Posterior vena cava (tissue), 2 donors: ENCODE measurements around the gene AOC3. TPM values are rescaled to one million over a fixed set of nuclear protein-coding genes. Genes with fewer than 3 reads are reported as not detected.
"Not testable (repeated sequence)": the region's sequence is repeated elsewhere in the genome, so short reads cannot be mapped to it uniquely, and the experiment has no call there.

Experiments
- DNase-seq: peaks from one replicate; pipeline ENCODE4 v3.0.0-alpha.2; 2020; ENCODE audit warnings: low spot score
- intact Hi-C, 2 donors: fragments of 100-400 bp; cut with DNase I; formaldehyde crosslinking; loops; one replicate each; pipeline versions ENCODE4 v1.14.1 to v1.14.2; 2022 to 2023
- total RNA-seq, 2 donors: library from RNA; stranded (reverse); fragmentation: NEBNext Ultra II Directional; extraction: Animal tissue kit (Norgen Biotek cat#: 25700); gene quantifications; one replicate each; pipeline ENCODE4 v1.2.1, GENCODE V29; 2021
- donor health status: DM: yes; HTN: yes; CAD: no.
- donor health status: DM: yes; HTN: yes; CAD: no.

Gene AOC3
- total RNA-seq, 2 donors from 2014 or later: 223 to 342 TPM

DNA sequence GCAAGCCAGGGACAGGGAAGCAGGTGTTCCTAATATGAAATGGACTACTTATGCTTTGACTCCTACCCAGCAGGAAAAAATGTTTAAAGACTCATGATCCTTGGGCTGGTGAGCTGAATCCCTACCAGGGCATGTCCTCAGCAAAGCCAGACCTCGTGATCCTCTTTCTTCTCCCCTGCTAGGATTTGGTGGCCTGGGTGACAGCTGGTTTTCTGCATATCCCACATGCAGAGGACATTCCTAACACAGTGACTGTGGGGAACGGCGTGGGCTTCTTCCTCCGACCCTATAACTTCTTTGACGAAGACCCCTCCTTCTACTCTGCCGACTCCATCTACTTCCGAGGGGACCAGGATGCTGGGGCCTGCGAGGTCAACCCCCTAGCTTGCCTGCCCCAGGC lies 5.1 kb downstream of the AOC3 start:
- DNase-seq: peak; percentile 18
- intact Hi-C loops: not testable (repeated sequence)

DNA sequence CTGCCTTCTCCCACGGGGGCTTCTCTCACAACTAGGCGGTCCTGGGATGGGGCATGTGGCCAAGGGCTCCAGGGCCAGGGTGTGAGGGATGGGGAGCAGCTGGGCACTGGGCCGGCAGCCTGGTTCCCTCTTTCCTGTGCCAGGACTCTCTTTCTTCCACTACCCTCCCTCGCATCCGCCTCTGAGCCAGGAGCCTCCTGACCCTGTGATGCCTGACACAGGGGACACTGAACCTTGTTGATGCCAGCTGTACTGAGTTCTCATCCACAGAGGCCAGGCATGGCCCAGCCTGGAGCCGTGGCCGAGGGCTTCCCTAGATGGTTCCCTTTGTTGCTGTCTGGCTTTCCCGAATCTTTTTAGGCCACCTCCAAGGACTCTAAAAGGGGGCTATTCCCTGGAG lies 5.5 kb downstream of the AOC3 start:
- intact Hi-C loops: not testable (repeated sequence)

DNA sequence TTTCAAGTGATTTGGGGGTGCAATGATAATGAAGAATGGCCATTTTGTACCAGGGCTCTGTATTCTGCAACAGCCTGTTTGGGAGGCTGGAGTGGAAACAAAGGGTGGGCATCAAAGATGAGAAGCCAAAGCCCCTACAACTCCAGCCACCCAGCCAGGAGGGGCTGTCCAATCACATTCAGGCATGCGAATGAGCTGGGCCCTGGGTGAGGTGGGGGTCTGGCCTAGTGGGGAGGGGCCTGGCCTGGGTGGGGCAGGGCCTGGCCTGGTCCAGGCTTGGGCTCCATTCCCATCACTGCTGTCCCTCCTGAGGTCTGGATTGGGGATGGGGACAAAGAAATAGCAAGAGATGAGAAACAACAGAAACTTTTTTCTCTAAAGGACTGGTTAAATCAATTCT lies 6.4 kb downstream of the AOC3 start:
- peak; percentile 37 for DNase-seq
- intact Hi-C loops: no loop called here

More for the DNA sequence above, 5.5 kb downstream of the AOC3 start:
- peak; percentile 41 for DNase-seq

DNA sequence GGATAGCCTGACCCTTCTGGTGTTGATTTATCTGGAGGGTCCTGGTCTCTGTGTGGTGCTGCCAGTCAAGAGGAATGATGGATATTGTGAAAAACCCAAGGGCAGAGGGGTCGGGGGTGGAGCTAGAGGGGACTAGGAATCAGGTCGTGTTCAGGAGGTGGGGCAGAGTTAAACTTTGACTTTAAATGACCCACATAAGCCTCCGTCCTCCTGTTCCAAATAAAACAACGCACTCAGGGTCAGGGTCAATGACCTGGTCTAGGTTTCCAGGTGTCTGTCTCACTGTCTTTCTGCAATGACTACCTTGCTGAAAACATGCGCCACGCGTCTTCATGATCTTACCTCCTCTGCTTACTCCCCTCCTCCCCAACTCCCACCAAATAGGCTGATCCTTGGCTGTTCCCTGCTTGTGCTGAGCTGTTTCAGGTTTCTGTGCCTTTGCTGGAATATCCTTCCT lies 14.7 kb downstream of the AOC3 start:
- intact Hi-C loops: no loop called here
- peak; percentile 51 for DNase-seq

DNA sequence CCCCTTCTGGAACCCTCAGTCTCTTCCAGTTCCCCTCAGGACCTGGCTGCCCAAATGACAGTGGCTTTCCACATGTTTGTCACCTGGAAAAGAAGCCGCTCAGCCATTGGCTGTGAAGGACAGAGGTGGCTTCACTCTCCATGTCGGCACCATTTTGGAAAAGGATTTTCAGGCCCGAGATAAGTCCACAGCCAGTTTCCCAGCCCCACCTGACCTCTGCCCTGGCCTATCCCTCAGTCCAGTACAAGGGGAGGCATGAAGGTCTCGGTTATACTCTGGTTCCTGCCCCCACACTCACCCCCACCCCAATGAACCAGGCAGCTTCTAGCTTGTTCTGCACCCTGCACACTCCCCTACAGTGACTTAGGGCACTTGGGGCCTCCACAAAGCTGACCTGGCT lies 15.2 kb downstream of the AOC3 start:
- DNase-seq: peak; percentile 42
- intact Hi-C loops: no loop called here

DNA sequence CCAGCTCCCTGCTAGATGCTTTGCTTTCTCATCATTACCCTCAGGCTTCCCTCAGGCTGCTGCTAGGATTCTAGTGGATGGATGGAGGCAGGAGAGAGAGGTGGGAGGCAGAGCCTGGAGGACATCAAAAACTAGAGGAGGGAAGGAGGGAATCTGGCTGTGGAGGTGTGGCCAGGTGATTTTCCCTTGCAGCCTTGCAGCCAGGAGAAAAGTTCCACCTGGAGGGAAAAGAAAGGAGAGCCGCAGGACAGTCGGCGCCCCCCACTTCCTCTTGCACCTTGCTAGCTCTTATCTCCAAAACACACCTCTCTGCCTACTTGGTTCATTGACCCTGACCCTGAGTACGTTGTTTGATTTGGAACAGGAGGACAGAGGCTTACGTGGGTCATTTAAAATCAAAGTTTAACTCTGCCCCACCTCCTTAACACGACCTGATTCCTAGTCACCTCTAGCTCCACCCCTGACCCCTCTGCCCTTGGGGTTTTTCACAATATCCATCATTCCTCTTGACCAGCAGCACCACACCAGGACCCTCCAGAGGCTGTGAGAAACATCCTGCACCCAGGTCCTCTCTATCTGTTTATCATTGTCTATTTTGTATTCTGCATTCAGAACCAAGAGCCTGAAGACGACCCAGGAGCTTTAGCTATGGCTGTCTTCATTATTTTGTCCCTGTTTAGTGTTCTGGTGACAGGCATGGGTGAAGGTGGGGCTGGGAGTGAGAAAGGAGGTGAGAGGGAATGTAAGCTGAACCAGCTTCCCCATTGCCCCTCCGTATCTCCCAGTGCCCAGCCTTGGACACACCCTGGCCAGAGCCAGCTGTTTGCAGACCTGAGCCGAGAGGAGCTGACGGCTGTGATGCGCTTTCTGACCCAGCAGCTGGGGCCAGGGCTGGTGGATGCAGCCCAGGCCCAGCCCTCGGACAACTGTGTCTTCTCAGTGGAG lies 15.9 kb downstream of the AOC3 start:
- DNase-seq: peak; percentile 29
- intact Hi-C loops: no loop called here

DNA sequence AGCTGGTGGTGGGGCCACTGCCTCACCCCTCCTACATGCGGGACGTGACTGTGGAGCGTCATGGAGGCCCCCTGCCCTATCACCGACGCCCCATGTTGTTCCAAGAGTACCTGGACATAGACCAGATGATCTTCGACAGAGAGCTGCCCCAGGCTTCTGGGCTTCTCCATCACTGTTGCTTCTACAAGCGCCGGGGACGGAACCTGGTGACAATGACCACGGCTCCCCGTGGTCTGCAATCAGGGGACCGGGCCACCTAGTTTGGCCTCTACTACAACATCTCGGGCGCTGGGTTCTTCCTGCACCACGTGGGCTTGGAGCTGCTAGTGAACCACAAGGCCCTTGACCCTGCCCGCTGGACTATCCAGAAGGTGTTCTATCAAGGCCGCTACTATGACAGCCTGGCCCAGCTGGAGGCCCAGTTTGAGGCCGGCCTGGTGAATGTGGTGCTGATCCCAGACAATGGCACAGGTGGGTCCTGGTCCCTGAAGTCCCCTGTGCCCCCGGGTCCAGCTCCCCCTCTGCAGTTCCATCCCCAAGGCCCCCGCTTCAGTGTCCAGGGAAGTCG lies 16.8 kb downstream of the AOC3 start:
- intact Hi-C loops: not testable (repeated sequence)
- peak; percentile 37 for DNase-seq

DNA sequence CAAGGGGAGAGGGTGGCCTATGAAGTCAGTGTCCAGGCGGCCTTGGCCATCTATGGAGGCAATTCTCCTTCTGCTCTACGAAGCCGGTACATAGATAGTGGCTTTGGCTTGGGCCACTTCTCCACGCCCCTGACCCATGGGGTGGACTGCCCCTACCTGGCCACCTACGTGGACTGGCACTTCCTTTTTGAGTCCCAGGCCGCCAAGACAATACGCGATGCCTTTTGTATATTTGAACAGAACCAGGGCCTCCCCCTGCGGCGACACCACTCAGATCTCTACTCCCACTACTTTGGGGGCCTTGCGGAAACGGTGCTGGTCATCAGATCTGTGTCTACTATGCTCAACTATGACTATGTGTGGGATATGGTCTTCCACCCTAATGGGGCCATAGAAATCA lies 17.3 kb downstream of the AOC3 start:
- intact Hi-C loops: no loop called here
- DNase-seq: no peak

DNA sequence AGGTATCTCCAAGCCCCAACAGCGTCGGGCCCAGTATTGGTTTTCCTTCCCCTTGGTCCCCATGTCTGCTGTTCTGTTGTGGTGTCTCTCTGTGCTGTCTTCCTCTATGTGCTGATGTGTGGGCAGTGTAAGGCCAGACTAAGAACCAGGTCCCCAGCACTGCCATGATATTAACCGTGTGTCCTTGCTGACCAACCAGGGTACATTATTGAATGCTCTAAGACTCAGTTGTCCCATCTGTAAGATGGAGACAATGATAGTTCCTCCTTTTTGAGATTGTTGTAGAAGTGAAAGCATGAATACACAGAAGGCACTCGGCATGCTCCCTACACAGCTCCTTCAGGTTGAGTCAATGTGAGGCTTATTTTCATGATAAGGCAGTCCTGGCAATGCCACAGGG lies 20.6 kb downstream of the AOC3 start:
- DNase-seq: peak; percentile 1

DNA sequence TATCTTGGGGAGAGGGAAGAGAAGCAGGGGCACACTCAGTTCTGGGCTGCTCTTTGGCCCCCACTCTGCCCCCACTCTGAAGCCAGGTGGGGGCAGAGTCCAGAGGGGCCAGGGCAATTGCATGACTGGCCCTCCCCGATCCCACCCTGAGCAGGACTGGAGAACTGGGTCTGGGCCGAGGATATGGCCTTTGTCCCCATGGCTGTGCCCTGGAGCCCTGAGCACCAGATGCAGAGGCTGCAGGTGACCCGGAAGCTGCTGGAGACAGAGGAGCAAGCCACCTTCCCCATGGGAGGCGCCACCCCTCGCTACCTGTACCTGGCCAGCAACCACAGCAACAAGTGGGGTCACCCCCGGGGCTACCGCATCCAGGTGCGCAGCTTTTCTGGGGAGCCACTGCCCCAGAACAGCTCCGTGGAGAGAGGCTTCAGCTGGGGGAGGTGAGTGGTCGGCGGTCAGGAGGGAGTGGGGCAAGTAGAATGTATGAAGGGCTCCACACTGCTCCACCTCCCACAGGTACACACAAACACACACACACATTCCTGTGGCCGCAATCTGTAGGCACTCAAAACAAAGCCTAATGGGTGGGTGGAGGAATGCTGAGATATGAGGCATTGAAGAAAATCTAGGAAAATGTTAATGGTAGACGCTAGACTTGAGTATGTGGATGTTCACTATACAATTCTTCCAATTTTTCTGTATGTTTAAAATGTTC lies 21.4 kb downstream of the AOC3 start:
- intact Hi-C loops: no loop called here
- DNase-seq: peak; percentile 26

More for the DNA sequence above, 20.6 kb downstream of the AOC3 start:
- intact Hi-C loops: no loop called here

DNA sequence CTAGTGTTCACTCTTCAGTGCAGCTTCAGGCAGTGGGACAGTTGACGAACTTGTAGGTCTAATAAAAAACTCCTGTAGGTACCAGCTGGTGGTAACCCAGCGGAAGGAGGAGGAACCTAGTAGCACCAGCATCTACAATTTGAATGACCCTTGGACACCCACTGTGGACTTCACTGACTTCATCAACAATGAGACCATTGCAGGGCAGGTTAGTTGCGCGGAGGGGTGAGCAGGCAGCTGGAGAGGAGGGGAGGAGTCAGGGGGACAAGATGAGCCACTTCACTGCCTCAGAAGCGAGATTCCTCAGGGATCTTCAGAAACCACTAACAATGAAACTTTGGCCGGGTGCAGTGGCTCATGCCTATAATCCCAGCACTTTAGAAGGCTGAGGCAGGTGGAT lies 22.3 kb downstream of the AOC3 start:
- peak; percentile 32 for DNase-seq
- intact Hi-C loops: no loop called here

DNA sequence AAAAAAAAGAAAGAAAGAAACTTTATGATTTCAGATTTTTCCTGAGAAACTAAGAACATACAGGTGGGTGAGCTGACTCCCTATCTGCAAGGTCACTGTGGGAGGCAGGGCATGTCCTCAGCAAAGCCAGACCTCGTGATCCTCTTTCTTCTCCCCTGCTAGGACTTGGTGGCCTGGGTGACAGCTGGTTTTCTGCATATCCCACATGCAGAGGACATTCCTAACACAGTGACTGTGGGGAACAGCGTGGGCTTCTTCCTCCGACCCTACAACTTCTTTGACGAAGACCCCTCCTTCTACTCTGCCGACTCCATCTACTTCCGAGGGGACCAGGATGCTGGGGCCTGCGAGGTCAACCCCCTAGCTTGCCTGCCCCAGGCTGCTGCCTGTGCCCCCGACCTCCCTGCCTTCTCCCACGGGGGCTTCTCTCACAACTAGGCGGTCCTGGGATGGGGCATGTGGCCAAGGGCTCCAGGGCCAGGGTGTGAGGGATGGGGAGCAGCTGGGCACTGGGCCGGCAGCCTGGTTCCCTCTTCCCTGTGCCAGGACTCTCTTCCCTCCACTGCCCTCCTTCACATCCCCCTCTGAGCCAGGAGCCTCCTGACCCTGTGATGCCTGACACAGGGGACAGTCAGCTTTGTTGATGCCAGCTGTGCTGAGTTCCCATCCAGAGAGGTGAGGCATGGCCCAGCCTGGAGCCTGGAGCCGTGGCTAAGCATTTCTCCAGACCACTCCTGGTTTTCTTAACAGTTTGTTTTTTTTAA lies 23.1 kb downstream of the AOC3 start:
- peak; percentile 2 for DNase-seq
- intact Hi-C loops: not testable (repeated sequence)

DNA sequence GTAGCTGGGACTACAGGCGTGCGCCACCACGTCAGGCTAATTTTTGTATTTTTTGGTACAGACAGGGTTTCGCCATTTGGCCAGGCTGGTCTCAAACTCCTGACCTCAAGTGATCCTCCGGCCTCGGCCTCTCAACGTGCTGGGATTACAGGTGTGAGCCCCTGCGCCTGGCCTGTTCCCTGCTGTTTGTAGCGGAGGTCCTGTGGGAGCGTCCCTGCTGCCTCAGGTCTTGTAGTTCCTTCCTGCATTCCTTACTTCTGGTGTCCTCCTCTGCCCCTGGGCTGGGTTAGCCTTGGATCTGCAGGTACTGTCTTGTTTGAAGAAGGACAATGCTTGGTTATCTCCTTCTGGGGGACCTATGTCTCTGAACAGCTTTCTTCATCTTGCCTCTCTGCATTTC lies 26.0 kb downstream of the AOC3 start:
- DNase-seq: peak; percentile 41
- intact Hi-C loops: no loop called here

DNA sequence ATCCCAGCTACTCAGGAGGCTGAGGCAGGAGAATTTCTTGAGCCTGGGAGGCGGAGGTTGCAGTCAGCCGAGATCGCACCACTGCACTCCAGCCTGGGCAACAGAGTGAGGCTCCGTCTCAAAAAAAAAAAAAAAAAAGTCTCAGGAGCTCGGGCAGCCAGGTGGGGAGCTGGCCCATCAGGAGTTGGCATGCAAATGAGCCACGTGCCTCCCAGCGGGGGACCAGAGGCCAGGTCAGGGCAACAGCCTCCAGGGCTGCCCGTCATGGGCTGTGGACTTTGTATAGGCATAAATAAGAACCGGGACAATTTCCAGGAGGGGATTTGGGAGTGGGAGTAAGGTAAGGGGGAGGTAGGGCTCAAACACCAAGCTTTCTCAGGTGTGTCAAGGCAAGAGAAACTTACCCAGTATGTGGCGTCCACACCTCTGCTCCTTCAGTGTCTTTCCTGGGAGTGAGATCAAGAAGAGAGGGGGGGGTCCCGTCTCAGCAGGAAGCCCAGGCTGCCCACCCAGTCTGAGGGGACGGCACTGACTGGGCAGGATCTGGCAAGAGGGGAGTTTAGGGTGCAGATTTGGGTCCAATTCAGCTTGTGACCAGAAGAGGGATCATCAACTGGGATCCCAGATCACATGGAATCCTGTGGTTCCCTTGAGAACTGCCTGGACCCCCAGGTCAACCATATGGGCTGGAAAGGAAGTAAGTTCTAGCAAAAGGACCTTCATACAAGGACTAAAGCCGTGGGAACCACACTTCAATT lies 27.3 kb downstream of the AOC3 start:
- DNase-seq: peak; percentile 42
- intact Hi-C loops: no loop called here

DNA sequence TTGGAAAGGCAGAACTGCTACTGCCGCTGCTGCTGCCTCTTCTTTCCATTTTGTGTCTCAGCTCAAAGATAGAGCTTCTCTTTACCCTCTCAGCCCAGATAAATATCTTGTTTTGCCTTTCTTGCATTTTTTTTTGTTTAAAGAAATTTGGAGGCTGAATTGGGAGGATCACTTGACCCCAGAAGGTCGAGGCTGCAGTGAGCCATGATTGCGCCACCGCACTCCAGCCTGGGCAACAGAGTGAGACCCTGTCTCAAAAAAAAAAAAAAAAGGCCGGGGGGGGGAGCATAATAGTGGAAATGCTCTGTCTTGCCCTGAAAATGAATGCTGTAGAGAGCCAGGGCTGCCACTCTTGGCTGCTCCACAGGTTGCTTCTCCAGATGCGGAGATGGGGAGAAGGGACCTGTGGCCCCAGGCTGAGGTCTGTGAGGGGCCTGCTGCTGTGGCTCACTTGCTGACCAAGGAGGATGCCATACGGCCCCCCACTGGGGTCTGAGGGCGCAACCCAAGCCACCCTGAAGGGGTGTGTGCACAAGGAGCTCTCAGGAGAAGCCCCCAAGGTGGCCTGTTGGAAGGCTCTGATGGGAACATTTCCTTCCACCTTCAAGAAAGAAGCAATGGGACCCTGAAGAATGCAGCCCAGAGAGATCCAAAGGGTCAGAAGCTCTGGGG lies 28.1 kb downstream of the AOC3 start:
- peak; percentile 58 for DNase-seq
- intact Hi-C loops: no loop called here

DNA sequence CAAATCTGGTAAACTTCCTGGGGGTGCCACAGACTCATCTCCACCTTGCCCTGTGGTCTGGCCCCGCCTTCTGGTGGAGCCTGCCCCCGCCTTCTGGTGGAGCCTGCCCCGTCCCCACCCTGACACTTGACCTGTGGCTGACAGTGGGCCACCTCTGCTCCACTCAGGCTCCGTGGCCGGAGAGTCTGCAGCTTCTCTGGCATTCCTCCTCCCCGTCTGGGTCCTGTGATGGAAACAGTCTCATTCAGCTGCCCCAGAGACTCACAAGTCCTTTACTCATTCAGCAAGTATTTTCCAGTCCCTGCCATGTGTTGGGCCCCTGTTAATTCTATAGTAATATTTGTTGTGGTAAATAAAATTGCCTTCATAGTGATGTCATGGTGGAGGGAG lies 28.6 kb downstream of the AOC3 start:
- intact Hi-C loops: no loop called here
- DNase-seq: peak; percentile 63

DNA sequence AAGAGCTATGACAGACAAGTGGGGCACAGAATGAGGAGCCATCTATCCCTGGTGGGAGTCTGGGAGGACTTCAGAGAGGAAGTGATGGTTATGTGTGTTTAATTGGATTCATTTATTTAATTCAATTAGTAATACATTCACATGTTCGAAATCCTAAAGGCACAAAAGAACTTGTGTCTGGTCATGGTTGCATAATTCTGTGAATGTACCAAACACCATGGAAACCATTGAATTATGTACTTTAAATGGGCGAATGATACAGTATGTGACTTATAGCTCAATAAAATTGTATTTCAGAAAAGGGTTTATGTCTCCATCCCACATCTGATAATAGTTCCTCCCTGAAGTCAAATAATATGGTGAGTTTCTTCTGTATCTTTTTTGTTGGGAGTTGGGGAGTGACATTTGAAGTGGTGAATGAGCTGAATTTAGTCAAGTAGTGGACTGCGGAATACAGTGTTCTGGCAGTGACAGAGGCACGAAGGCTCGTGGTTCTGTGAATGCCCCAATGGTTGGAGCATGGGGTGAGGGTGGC lies 29.8 kb downstream of the AOC3 start:
- DNase-seq: no peak
- intact Hi-C loops: no loop called here

DNA sequence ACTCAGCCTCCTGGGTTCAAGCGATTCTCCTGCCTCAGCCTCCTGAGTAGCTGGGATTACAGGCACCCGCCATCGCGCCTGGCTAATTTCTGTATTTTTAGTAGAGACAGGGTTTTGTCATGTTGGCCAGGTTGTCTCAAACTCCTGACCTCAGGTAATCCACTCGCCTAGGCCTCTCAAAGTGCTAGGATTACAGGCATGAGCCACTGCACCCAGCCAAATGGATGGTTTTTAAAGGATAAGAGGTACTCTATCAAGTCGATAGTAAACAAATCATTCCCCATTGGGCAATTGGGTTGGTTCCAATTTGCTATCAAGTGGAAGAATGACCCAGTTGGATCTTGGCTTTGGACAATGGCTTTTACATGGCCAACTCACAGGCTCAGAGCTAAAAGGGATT lies 30.7 kb downstream of the AOC3 start:
- intact Hi-C loops: not testable (repeated sequence)

More for the DNA sequence above, 30.7 kb downstream of the AOC3 start:
- not testable (repeated sequence) for DNase-seq
